H1 (cell line): Measurements from ENCODE around the gene NPAT. TPM values are rescaled to one million over a fixed set of nuclear protein-coding genes. Genes with fewer than 3 reads are reported as not detected.

Source experiments
- CTCF ChIA-PET: fragments of 300-600 bp; sonication (Branson Sonifier 250); formaldehyde crosslinking; loops from one replicate; lab custom pipeline; 2021; ENCODE audit not compliant: partially characterized antibody; lab: Charles Lee
- POLR2A ChIA-PET: fragments of 300-600 bp; sonication (Branson Sonifier 250); formaldehyde crosslinking; loops from one replicate; lab custom pipeline; 2021; ENCODE audit warnings: inconsistent platforms; ENCODE audit not compliant: partially characterized antibody; lab: Charles Lee
- DNase-seq, 2 experiments: peaks; one replicate each; pipeline versions ENCODE4 v3.0.0 to v3.0.0-alpha.2; 2010 to 2022; ENCODE audit warnings: low spot score in 2 of 2, low read depth in 1 of 2, mixed read lengths in 1 of 2
- FAIRE-seq: peaks from 2 replicates; lab custom pipeline; 2011; peaks lifted over from hg19 to GRCh38; lab: Jason Lieb, UNC
- H2AFZ ChIP-seq: 2 replicates; pipeline ENCODE4 v1.8.1; 2012; ENCODE audit warnings: low read length, inconsistent platforms
- H2AK5ac ChIP-seq: 2 replicates; pipeline ENCODE4 v1.6.1; 2013; ENCODE audit warnings: low read depth, low read length
- H2BK120ac ChIP-seq: replicated peaks from 2 replicates; pipeline ENCODE3; 2013; ENCODE audit warnings: low read depth, low read length, inconsistent platforms
- H2BK12ac ChIP-seq: 2 replicates; pipeline ENCODE4 v1.6.1; 2013; ENCODE audit warnings: low read depth, low read length
- H2BK15ac ChIP-seq: 2 replicates; pipeline ENCODE4 v1.6.1; 2013; ENCODE audit warnings: low read length
- H2BK20ac ChIP-seq: 2 replicates; pipeline ENCODE4 v1.6.1; 2013; ENCODE audit warnings: low read length
- H2BK5ac ChIP-seq: 2 replicates; pipeline ENCODE4 v1.6.1; 2013; ENCODE audit warnings: low read depth, low read length
- H3K14ac ChIP-seq: 2 replicates; pipeline ENCODE4 v1.6.1; 2013; ENCODE audit warnings: inconsistent platforms; ENCODE audit not compliant: insufficient read length
- H3K18ac ChIP-seq: 2 replicates; pipeline ENCODE4 v1.6.1; 2013; ENCODE audit warnings: low read length; ENCODE audit errors: extremely low read depth
- H3K23ac ChIP-seq: 2 replicates; pipeline ENCODE4 v1.6.1; 2013; ENCODE audit warnings: inconsistent platforms; ENCODE audit not compliant: insufficient read length
- H3K23me2 ChIP-seq: 2 replicates; pipeline ENCODE4 v1.6.1; 2013; ENCODE audit warnings: low read depth, low read length
- H3K27ac ChIP-seq: 2 replicates; pipeline ENCODE4 v1.6.1; 2011; ENCODE audit warnings: low read depth, low read length, inconsistent platforms
- H3K27me3 ChIP-seq, 4 experiments: replicated peaks in 1 of 4; 1 replicate in 1 of 4; 2 replicates in 3 of 4; pipeline versions ENCODE4 v1.6.1 to v1.8.1; 2011 to 2013; ENCODE audit warnings: low read length in 3 of 4, mild to moderate bottlenecking in 3 of 4, inconsistent platforms in 2 of 4, mixed read lengths in 2 of 4, moderate library complexity in 1 of 4; ENCODE audit not compliant: control insufficient read depth in 3 of 4, insufficient read depth in 3 of 4; ENCODE audit errors: extremely low read depth in 1 of 4
- H3K36me3 ChIP-seq, 4 experiments: 2 replicates each; pipeline versions ENCODE4 v1.6.1 to v1.8.1; 2011 to 2013; ENCODE audit warnings: mild to moderate bottlenecking in 4 of 4, low read length in 3 of 4, moderate library complexity in 2 of 4, control low read depth in 1 of 4, inconsistent platforms in 1 of 4; ENCODE audit not compliant: insufficient read depth in 4 of 4, control insufficient read depth in 2 of 4
- H3K4ac ChIP-seq: replicated peaks from 2 replicates; pipeline ENCODE3; 2013; ENCODE audit warnings: low read length, low read depth, mixed read lengths, inconsistent platforms; ENCODE audit not compliant: insufficient read length
- H3K4me1 ChIP-seq, 4 experiments: replicated peaks in 1 of 4; 1 replicate in 1 of 4; 2 replicates in 3 of 4; pipeline versions ENCODE4 v1.6.1 to v1.8.1; 2011 to 2013; ENCODE audit warnings: low read length in 3 of 4, inconsistent platforms in 2 of 4, mixed read lengths in 1 of 4; ENCODE audit not compliant: insufficient read depth in 4 of 4, control insufficient read depth in 3 of 4
- H3K4me2 ChIP-seq, 2 experiments: 2 replicates each; pipeline versions ENCODE4 v1.6.1 to v1.8.1; 2011 to 2013; ENCODE audit warnings: low read depth in 2 of 2, low read length in 2 of 2, control low read depth in 1 of 2, inconsistent platforms in 1 of 2, mild to moderate bottlenecking in 1 of 2; ENCODE audit not compliant: insufficient read depth in 1 of 2
- H3K4me3 ChIP-seq, 4 experiments: fragments of 200-600, 300-600 bp in 1 of 4; sonication (generic), shearing (Covaris generic), sonication (Bioruptor Twin) in 1 of 4; 2 replicates each; pipeline versions ENCODE4 v1.5.1 to v1.8.1; 2011 to 2016; ENCODE audit warnings: low read length in 4 of 4, low read depth in 3 of 4, control low read depth in 2 of 4, inconsistent platforms in 2 of 4, mild to moderate bottlenecking in 2 of 4, mixed read lengths in 1 of 4, moderate library complexity in 1 of 4; ENCODE audit not compliant: insufficient read depth in 2 of 4; ENCODE audit errors: extremely low read depth in 1 of 4
- H3K56ac ChIP-seq: replicated peaks from 2 replicates; pipeline ENCODE3; 2013; ENCODE audit warnings: low read depth, mild to moderate bottlenecking, mixed read lengths, low read length, inconsistent platforms; ENCODE audit not compliant: insufficient read length
- H3K79me1 ChIP-seq: 2 replicates; pipeline ENCODE4 v1.6.1; 2013; ENCODE audit warnings: low read depth, low read length, control low read depth
- H3K79me2 ChIP-seq, 2 experiments: 2 replicates each; pipeline versions ENCODE4 v1.6.1 to v1.8.1; 2012 to 2013; ENCODE audit warnings: low read length in 2 of 2, mild to moderate bottlenecking in 2 of 2, inconsistent platforms in 1 of 2; ENCODE audit not compliant: insufficient read depth in 2 of 2, control insufficient read depth in 1 of 2
- H3K9ac ChIP-seq, 4 experiments: replicated peaks in 1 of 4; 1 replicate in 1 of 4; 2 replicates in 3 of 4; pipeline versions ENCODE4 v1.6.1 to v1.8.1; 2011 to 2013; ENCODE audit warnings: low read depth in 3 of 4, low read length in 3 of 4, control low read depth in 2 of 4, mild to moderate bottlenecking in 2 of 4, moderate library complexity in 2 of 4, inconsistent platforms in 1 of 4; ENCODE audit errors: extremely low read depth in 1 of 4
- H3K9me3 ChIP-seq, 2 experiments: 2 replicates each; pipeline versions ENCODE4 v1.6.1 to v1.8.1; 2012 to 2013; ENCODE audit warnings: mild to moderate bottlenecking in 2 of 2, moderate library complexity in 2 of 2, control low read depth in 1 of 2, inconsistent platforms in 1 of 2, low read depth in 1 of 2, low read length in 1 of 2, mixed read lengths in 1 of 2; ENCODE audit not compliant: insufficient read depth in 2 of 2
- H4K20me1 ChIP-seq, 2 experiments: replicated peaks in 1 of 2; 2 replicates each; pipeline versions ENCODE3 to v1.8.1; 2011 to 2013; ENCODE audit warnings: inconsistent platforms in 2 of 2, low read length in 2 of 2, mild to moderate bottlenecking in 1 of 2; ENCODE audit not compliant: insufficient read depth in 2 of 2, control insufficient read depth in 1 of 2
- H4K5ac ChIP-seq: 2 replicates; pipeline ENCODE4 v1.6.1; 2013; ENCODE audit warnings: low read length, low read depth, mixed read lengths, inconsistent platforms; ENCODE audit not compliant: insufficient read length
- H4K8ac ChIP-seq: 2 replicates; pipeline ENCODE4 v1.8.0; 2013; ENCODE audit warnings: mild to moderate bottlenecking, moderate library complexity, low read length, inconsistent platforms; ENCODE audit not compliant: insufficient read depth; ENCODE audit errors: extremely low read depth
- H4K91ac ChIP-seq: replicated peaks from 2 replicates; pipeline ENCODE3; 2013; ENCODE audit warnings: low read length, mixed read lengths, inconsistent platforms; ENCODE audit not compliant: insufficient read length
- HDAC2 ChIP-seq, 2 experiments: fragments of 300-600 bp in 1 of 2; sonication (generic) in 1 of 2; IDR thresholded peaks; 2 replicates each; pipeline ENCODE4 v1.6.1; 2011 to 2012; ENCODE audit warnings: low read depth in 2 of 2, low read length in 2 of 2, mild to moderate bottlenecking in 2 of 2, moderate library complexity in 2 of 2, borderline replicate concordance in 1 of 2, inconsistent platforms in 1 of 2
- TAF1 ChIP-seq: IDR thresholded peaks from 2 replicates; pipeline ENCODE4 v1.6.1; 2011; ENCODE audit warnings: mild to moderate bottlenecking, low read depth, low read length
- TBP ChIP-seq: IDR thresholded peaks from 2 replicates; pipeline ENCODE4 v1.6.1; 2011; ENCODE audit warnings: low read depth, low read length, improper control_type of control experiment
- WGBS, 2 experiments: shearing (Covaris generic) in 1 of 2; methylation state at CpG; one replicate each; pipeline versions ENCODE4 v1.1.6 to v1.1.7; 2013 to 2015; ENCODE audit warnings: low lambda C conversion rate in 2 of 2, mixed read lengths in 2 of 2, inconsistent platforms in 1 of 2, low coverage in 1 of 2, missing lambda C conversion rate in 1 of 2; ENCODE audit not compliant: insufficient replicate concordance in 2 of 2, insufficient coverage in 1 of 2, insufficient read length in 1 of 2; ENCODE audit errors: extremely low coverage in 1 of 2, missing lambda C conversion rate in 1 of 2; 5-methylcytosine and 5-hydroxymethylcytosine counted together
- long read RNA-seq, 2 experiments: library from RNA in 1 of 2; library from capped mRNA in 1 of 2; stranded (forward); transcript quantifications; one replicate each; pipeline ENCODE4 v2.0.0, GENCODE V29; 2021; ENCODE audit warnings: inconsistent platforms in 1 of 2
- polyA minus RNA-seq, 3 experiments: library from RNA; depleted of rRNA, polyadenylated mRNA; stranded (reverse); fragments of >200 nt; gene quantifications; 1 replicate in 2 of 3; 2 replicates in 1 of 3; pipeline ENCODE4 v1.2.3, GENCODE V29; 2011
- polyA plus RNA-seq, 7 experiments: library from polyadenylated mRNA; depleted of rRNA in 3 of 7; stranded (reverse) in 5 of 7; unstranded in 2 of 7; fragments of >200 nt in 5 of 7; fragments of 200-250 nt in 2 of 7; gene quantifications; 1 replicate in 5 of 7; 2 replicates in 1 of 7; 4 replicates in 1 of 7; pipeline versions ENCODE4 v1.2.1 to v1.2.3, GENCODE V29; 2011 to 2013; ENCODE audit warnings: missing spikeins in 2 of 7, mixed read lengths in 2 of 7
- total RNA-seq: library from RNA; stranded (reverse); fragmentation: NEBNext Ultra II Directional; extraction: Animal tissue kit (Norgen Biotek cat#: 25700); gene quantifications from 2 replicates; pipeline ENCODE4 v1.2.1, GENCODE V29; 2021

Gene NPAT
- total RNA-seq, result 19.6 and 23.4 TPM in 2 replicates
- 2.9 and 4.6 TPM in 2 replicates for polyA plus RNA-seq (2011; rRNA removed)
- polyA plus RNA-seq (2011; cell fraction: cytosol; rRNA removed), result 5.1 TPM
- 4.8 TPM for polyA plus RNA-seq (2011; cell fraction: nucleus; rRNA removed)
- 5.2 to 10.8 TPM (median 6.2 TPM) in 4 replicates for polyA plus RNA-seq (2012, experiment 1 of 2)
- polyA plus RNA-seq (2012, experiment 2 of 2), result 0.41 TPM
- 13.5 TPM for polyA plus RNA-seq (2013, experiment 1 of 2)
- polyA plus RNA-seq (2013, experiment 2 of 2), result 14.0 TPM
- polyA minus RNA-seq (2011; rRNA and poly(A)+ RNA removed), result 28.7 and 48.6 TPM in 2 replicates
- 13.4 TPM for polyA minus RNA-seq (2011; cell fraction: cytosol; rRNA and poly(A)+ RNA removed)
- polyA minus RNA-seq (2011; cell fraction: nucleus; rRNA and poly(A)+ RNA removed), result 51.1 TPM
- long read RNA-seq, experiment 1, full-length matches to known transcripts, result 2 of 17 reads
- long read RNA-seq, experiment 1, partial matches to known transcripts, result 14 of 17 reads
- long read RNA-seq, experiment 1, other reads (novel, unspliced or antisense), result 1 of 17 reads
- long read RNA-seq, experiment 2, full-length matches to known transcripts, result 2 of 11 reads
- long read RNA-seq, experiment 2, partial matches to known transcripts, result 3 of 11 reads
- long read RNA-seq, experiment 2, other reads (novel, unspliced or antisense), result 6 of 11 reads

DNA sequence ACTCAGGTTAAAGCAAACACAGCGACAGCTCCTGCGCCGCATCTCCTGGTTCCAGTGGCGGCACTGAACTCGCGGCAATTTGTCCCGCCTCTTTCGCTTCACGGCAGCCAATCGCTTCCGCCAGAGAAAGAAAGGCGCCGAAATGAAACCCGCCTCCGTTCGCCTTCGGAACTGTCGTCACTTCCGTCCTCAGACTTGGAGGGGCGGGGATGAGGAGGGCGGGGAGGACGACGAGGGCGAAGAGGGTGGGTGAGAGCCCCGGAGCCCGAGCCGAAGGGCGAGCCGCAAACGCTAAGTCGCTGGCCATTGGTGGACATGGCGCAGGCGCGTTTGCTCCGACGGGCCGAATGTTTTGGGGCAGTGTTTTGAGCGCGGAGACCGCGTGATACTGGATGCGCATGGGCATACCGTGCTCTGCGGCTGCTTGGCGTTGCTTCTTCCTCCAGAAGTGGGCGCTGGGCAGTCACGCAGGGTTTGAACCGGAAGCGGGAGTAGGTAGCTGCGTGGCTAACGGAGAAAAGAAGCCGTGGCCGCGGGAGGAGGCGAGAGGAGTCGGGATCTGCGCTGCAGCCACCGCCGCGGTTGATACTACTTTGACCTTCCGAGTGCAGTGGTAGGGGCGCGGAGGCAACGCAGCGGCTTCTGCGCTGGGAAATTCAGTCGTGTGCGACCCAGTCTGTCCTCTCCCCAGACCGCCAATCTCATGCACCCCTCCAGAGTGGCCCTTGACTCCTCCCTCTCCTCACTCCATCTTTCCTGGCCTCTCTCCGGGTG, at the start of gene NPAT, which contains the start of gene ATM:
Gene NPAT, minus strand, starts transcription at position 65 of the 774 bp plus-strand sequence. CDS start 102 bp downstream, outside the sequence.
Gene ATM, plus strand, starts transcription at position 494 of the 774 bp plus-strand sequence. CDS start 4,558 bp downstream, outside the sequence.
- H3K79me2 ChIP-seq, result peaks cover 33 to 85% of the 10 kb centered on the region in 2 experiments
- TF ChIP-seq HDAC2 (IDR thresholded peaks at IDR 0.05; ENCODE audit: borderline replicate concordance in 1 of 2, low read depth in 2 of 2, low read length in 2 of 2), result peak in 1 of 2 experiments; percentile 25; a peak in 1 of 4 replicates
- peak; percentile 90 for TF ChIP-seq TAF1
- TF ChIP-seq TBP, result peak; percentile 89

More for the DNA sequence above, at the start of gene NPAT, which contains the start of gene ATM:
- peak within 1 kb of the TSS; percentile 44; the same call in 1 of the 2 replicates for H2AK5ac ChIP-seq
- H2AFZ ChIP-seq, result peak within 1 kb of the TSS; percentile 73
- H3K27me3 ChIP-seq, result no peaks in the 10 kb centered on the region
- H3K18ac ChIP-seq, result peak within 1 kb of the TSS; percentile 97
- peaks cover 0 to 3% of the 10 kb centered on the region in 2 experiments for H4K20me1 ChIP-seq
- peak within 1 kb of the TSS; percentile 84 for H3K14ac ChIP-seq
- FAIRE-seq, result peak; percentile 75
- peak within 1 kb of the TSS; percentile 5 for H3K23ac ChIP-seq
- H3K23me2 ChIP-seq, result peaks cover 8% of the 10 kb centered on the region
- peak within 1 kb of the TSS; percentile 17 for H3K4ac ChIP-seq
- H3K9me3 ChIP-seq, result no peaks in the 10 kb centered on the region
- H2BK15ac ChIP-seq, result 0 out of 2 replicates have a peak within 1 kb of the TSS, but pooled peaks have one; percentile 50
- H3K4me2 ChIP-seq, result peak within 1 kb of the TSS; percentile 92 to 99
- H3K27ac ChIP-seq, result peak within 1 kb of the TSS; percentile 97
- peak within 1 kb of the TSS; percentile 91 to 100 (median 96) for H3K4me3 ChIP-seq
- H2BK12ac ChIP-seq, result peak within 1 kb of the TSS; percentile 82; the same call in 1 of the 2 replicates
- CTCF ChIA-PET, result interaction anchor here (0.7 to 3.5 kb wide), 11 partner anchors 9 to 104 kb away, joined by 3 to 11 read pairs (median 4); no protein-coding TSS in a partner anchor
- peak within 1 kb of the TSS; percentile 97 for H4K91ac ChIP-seq
- 1% methylated on average over 52 of the region's 70 CpGs; no CpG with 5 or more reads in 1 of the 2 experiments for WGBS, 2 experiments
- H2BK5ac ChIP-seq, result peak within 1 kb of the TSS; percentile 97
- H3K4me1 ChIP-seq, result peaks cover 4 to 11% (median 4%) of the 10 kb centered on the region in 4 experiments; a peak in 6 of 7 replicates
- DNase-seq, result peak; percentile 96 to 98
- peak within 1 kb of the TSS; percentile 94 for H4K5ac ChIP-seq
- peak within 1 kb of the TSS; percentile 94 for H3K56ac ChIP-seq
- POLR2A ChIA-PET, result interaction anchor here (0.5 to 3.5 kb wide), 19 partner anchors 9 to 1999 kb away, joined by 3 to 17 read pairs (median 4); partner anchors contain the start of gene CUL5
- H4K8ac ChIP-seq, result peak within 1 kb of the TSS; percentile 96; the same call in 1 of the 2 replicates
- peak within 1 kb of the TSS; percentile 27 for H2BK120ac ChIP-seq
- peaks cover 0 to 5% (median 0%) of the 10 kb centered on the region in 4 experiments; a peak in 2 of 8 replicates for H3K36me3 ChIP-seq
- H3K9ac ChIP-seq, result peak within 1 kb of the TSS; percentile 86 to 100 (median 98)
- H2BK20ac ChIP-seq, result 0 out of 2 replicates have a peak within 1 kb of the TSS, but pooled peaks have one; percentile 10
- H3K79me1 ChIP-seq, result peaks cover 4% of the 10 kb centered on the region
